Sigmoid colon (tissue), 7 donors: ENCODE measurements around the gene CNIH3. TPM values are rescaled to one million over a fixed set of nuclear protein-coding genes. Genes with fewer than 3 reads are reported as not detected.

Experiments
- DNase-seq: peaks from one replicate; pipeline ENCODE4 v3.0.0-alpha.2; 2019
- H3K27ac ChIP-seq, 4 donors: fragments of 200-600 bp; sonication (generic); one replicate each; pipeline ENCODE4 v1.5.1; 2016 to 2019; ENCODE audit warnings: mild to moderate bottlenecking in 1 of 4
- H3K27me3 ChIP-seq, 3 donors: fragments of 200-600 bp; sonication (generic); one replicate each; pipeline ENCODE4 v1.5.1; 2019; ENCODE audit warnings: mild to moderate bottlenecking in 1 of 3
- H3K36me3 ChIP-seq, 4 donors: fragments of 200-600 bp; sonication (generic); one replicate each; pipeline ENCODE4 v1.5.1; 2016 to 2019
- H3K4me1 ChIP-seq, 4 donors: fragments of 200-600 bp; sonication (generic); one replicate each; pipeline ENCODE4 v1.5.1; 2017 to 2019
- H3K4me3 ChIP-seq, 4 donors: fragments of 200-600 bp; sonication (generic); one replicate each; pipeline ENCODE4 v1.5.1; 2017 to 2019; ENCODE audit warnings: mild to moderate bottlenecking in 2 of 4, moderate library complexity in 1 of 4
- H3K9me3 ChIP-seq, 4 donors: fragments of 200-600 bp in 3 of 4; sonication (generic) in 3 of 4; one replicate each; pipeline versions ENCODE4 v1.5.1 to v1.6.1; 2013 to 2019
- CTCF ChIP-seq, 4 experiments: fragments of 450-650 bp in 3 of 4; fragments of 200-600 bp in 1 of 4; IDR thresholded peaks; one replicate each; pipeline ENCODE4 v1.5.1; 2016 to 2019; ENCODE audit warnings: antibody characterized with exemption in 4 of 4, mild to moderate bottlenecking in 3 of 4, moderate library complexity in 2 of 4
- EP300 ChIP-seq, 4 donors: sonication (generic); formaldehyde crosslinking; IDR thresholded peaks; one replicate each; pipeline ENCODE4 v1.6.1; 2017; ENCODE audit warnings: antibody characterized with exemption in 4 of 4
- POLR2A ChIP-seq, 2 donors: fragments of 450-650 bp; IDR thresholded peaks; one replicate each; pipeline ENCODE4 v1.6.1; 2016; ENCODE audit warnings: antibody characterized with exemption in 2 of 2, mild to moderate bottlenecking in 2 of 2, moderate library complexity in 2 of 2
- POLR2AphosphoS5 ChIP-seq, 4 donors: sonication (generic); formaldehyde crosslinking; IDR thresholded peaks; one replicate each; pipeline ENCODE4 v1.6.1; 2017; ENCODE audit warnings: antibody characterized with exemption in 4 of 4
- WGBS, 2 donors: extraction: QIAGEN DNeasy Blood & Tissue Kit; methylation state at CpG; one replicate each; pipeline ENCODE4 v1.1.7; 2013; 5-methylcytosine and 5-hydroxymethylcytosine counted together
- intact Hi-C: fragments of 100-400 bp; cut with DNase I; formaldehyde crosslinking; loops from one replicate; pipeline ENCODE4 v1.15.1; 2023
- polyA plus RNA-seq, 3 donors: library from polyadenylated mRNA; stranded (reverse); fragments of 200-250 nt; gene quantifications; one replicate each; pipeline ENCODE4 v1.2.3, GENCODE V29; 2013
- total RNA-seq, 4 donors: library from RNA; depleted of rRNA; stranded (reverse); fragments of >200 nt; gene quantifications; one replicate each; pipeline ENCODE4 v1.1.0, GENCODE V29; 2016
- donor health status: healthy with polysubstance abuse.
- donor health status: Bipolar disorder and iron deficiency.
- donor health status: healthy.

Gene CNIH3
- total and polyA plus RNA-seq, 7 donors = 0.60 to 2.8 (median 1.4) TPM

GRCh38 chr1:224762701-224763100 lies 146.6 kb downstream of the CNIH3 start:
- peaks cover 0 to 4% (median 1%) of the 10 kb centered on the region in 4 donors for H3K9me3 ChIP-seq
- no peaks in the 10 kb centered on the region for H3K36me3 ChIP-seq
- no peaks in the 10 kb centered on the region for H3K4me1 ChIP-seq
- no peak overlapping the region for H3K4me3 ChIP-seq
- no peaks in the 10 kb centered on the region for H3K27me3 ChIP-seq
- H3K27ac ChIP-seq = no peak overlapping the region
- DNase-seq = no peak
- intact Hi-C loops = no loop called here
- 91 to 94% methylated on average over 3 of the region's 3 CpGs for WGBS, 2 donors
- TF ChIP-seq EP300 (IDR thresholded peaks at IDR 0.05) (no peak), POLR2A (IDR thresholded peaks at IDR 0.05) (no peak), POLR2AphosphoS5 (IDR thresholded peaks at IDR 0.05) (no peak), CTCF (IDR thresholded peaks at IDR 0.05) (no peak)

GRCh38 chr1:224763126-224763775 lies 147.1 kb downstream of the CNIH3 start:
- Histone ChIP-seq H3K36me3 (no peaks in the 10 kb centered on the region), H3K4me3 (no peak overlapping the region), H3K9me3 (peaks cover 0 to 4% (median 1%) of the 10 kb centered on the region in 4 donors), H3K27me3 (no peaks in the 10 kb centered on the region), H3K27ac (no peak overlapping the region), H3K4me1 (no peaks in the 10 kb centered on the region)
- intact Hi-C loops = no loop called here
- WGBS, 2 donors = 85% methylated on average over 5 of the region's 5 CpGs
- DNase-seq = no peak
- TF ChIP-seq POLR2A (IDR thresholded peaks at IDR 0.05) = no peak

GRCh38 chr1:224766266-224766665 lies 150.1 kb downstream of the CNIH3 start:
- 75 to 77% methylated on average over 4 of the region's 4 CpGs for WGBS, 2 donors
- no peaks in the 10 kb centered on the region for H3K27me3 ChIP-seq

GRCh38 chr1:224767031-224767430 lies 150.9 kb downstream of the CNIH3 start:
- WGBS, 2 donors = 92 to 93% methylated on average over 3 of the region's 3 CpGs
- Histone ChIP-seq H3K4me1 (peaks cover 0 to 13% (median 5%) of the 10 kb centered on the region in 4 donors), H3K27me3 (no peaks in the 10 kb centered on the region), H3K36me3 (no peaks in the 10 kb centered on the region), H3K27ac (no peak overlapping the region), H3K9me3 (no peaks in the 10 kb centered on the region), H3K4me3 (no peak overlapping the region)
- intact Hi-C loops = no loop called here
- DNase-seq = no peak
- TF ChIP-seq POLR2A (IDR thresholded peaks at IDR 0.05) (no peak), POLR2AphosphoS5 (IDR thresholded peaks at IDR 0.05) (no peak), EP300 (IDR thresholded peaks at IDR 0.05) (no peak)

More at GRCh38 chr1:224766266-224766665, 150.1 kb downstream of the CNIH3 start:
- no peaks in the 10 kb centered on the region for H3K9me3 ChIP-seq
- H3K4me3 ChIP-seq = no peak overlapping the region
- no peaks in the 10 kb centered on the region for H3K36me3 ChIP-seq
- DNase-seq = no peak
- H3K4me1 ChIP-seq = peaks cover 0 to 13% (median 5%) of the 10 kb centered on the region in 4 donors
- intact Hi-C loops = no loop called here
- TF ChIP-seq POLR2AphosphoS5 (IDR thresholded peaks at IDR 0.05) (no peak), EP300 (IDR thresholded peaks at IDR 0.05) (no peak), POLR2A (IDR thresholded peaks at IDR 0.05) (no peak), CTCF (IDR thresholded peaks at IDR 0.05) (no peak)
- H3K27ac ChIP-seq = no peak overlapping the region

GRCh38 chr1:224767676-224768075 lies 151.6 kb downstream of the CNIH3 start:
- no peaks in the 10 kb centered on the region for H3K27me3 ChIP-seq
- DNase-seq = no peak
- TF ChIP-seq POLR2A (IDR thresholded peaks at IDR 0.05) = no peak
- no peak for TF ChIP-seq CTCF (IDR thresholded peaks at IDR 0.05)
- TF ChIP-seq EP300 (IDR thresholded peaks at IDR 0.05) = no peak
- TF ChIP-seq POLR2AphosphoS5 (IDR thresholded peaks at IDR 0.05) = no peak
- intact Hi-C loops = no loop called here
- 95 to 98% methylated on average over 2 of the region's 2 CpGs for WGBS, 2 donors
- H3K4me3 ChIP-seq = no peak overlapping the region
- peaks cover 0 to 13% (median 5%) of the 10 kb centered on the region in 4 donors for H3K4me1 ChIP-seq
- H3K9me3 ChIP-seq = no peaks in the 10 kb centered on the region
- H3K36me3 ChIP-seq = no peaks in the 10 kb centered on the region
- H3K27ac ChIP-seq = no peak overlapping the region

GRCh38 chr1:224768971-224769370 lies 152.9 kb downstream of the CNIH3 start:
- 85 to 90% methylated on average over 6 of the region's 6 CpGs for WGBS, 2 donors
- intact Hi-C loops = no loop called here

More at GRCh38 chr1:224768971-224769370, 152.9 kb downstream of the CNIH3 start:
- H3K36me3 ChIP-seq = no peaks in the 10 kb centered on the region
- peaks cover 0 to 13% (median 5%) of the 10 kb centered on the region in 4 donors for H3K4me1 ChIP-seq
- no peak overlapping the region for H3K4me3 ChIP-seq
- no peaks in the 10 kb centered on the region for H3K27me3 ChIP-seq
- H3K9me3 ChIP-seq = no peaks in the 10 kb centered on the region
- no peak for TF ChIP-seq POLR2A (IDR thresholded peaks at IDR 0.05)
- no peak for TF ChIP-seq EP300 (IDR thresholded peaks at IDR 0.05)
- TF ChIP-seq POLR2AphosphoS5 (IDR thresholded peaks at IDR 0.05) = no peak
- no peak for TF ChIP-seq CTCF (IDR thresholded peaks at IDR 0.05)
- H3K27ac ChIP-seq = no peak overlapping the region
- no peak for DNase-seq
